HL-60 (cell line): Measurements from ENCODE around the gene ZNF133.

Experiments
- DNase-seq, 2 experiments: peaks; one replicate each; pipeline ENCODE4 v3.0.0-alpha.2; 2010 to 2020; ENCODE audit warnings: low read depth in 1 of 2, low spot score in 1 of 2
- H3K27ac ChIP-seq: fragments of 250-450 bp; sonication (Bioruptor Pico); replicated peaks from 2 replicates; pipeline ENCODE4 v1.5.1; 2020; ENCODE audit warnings: mild to moderate bottlenecking, moderate library complexity
- H3K27me3 ChIP-seq: fragments of 250-450 bp; sonication (Bioruptor Pico); 2 replicates; pipeline ENCODE4 v1.5.1; 2021; ENCODE audit warnings: mild to moderate bottlenecking, moderate library complexity; ENCODE audit not compliant: insufficient read depth, poor library complexity, severe bottlenecking
- H3K4me3 ChIP-seq: replicated peaks from 2 replicates; pipeline ENCODE4 v1.5.1; 2011; ENCODE audit warnings: mild to moderate bottlenecking, control low read depth, low read length; ENCODE audit not compliant: insufficient read depth
- CTCF ChIP-seq: IDR thresholded peaks from one replicate; pipeline ENCODE4 v1.5.1; 2011; ENCODE audit warnings: low read length, control low read depth, inconsistent platforms; ENCODE audit not compliant: insufficient read depth
- GABPA ChIP-seq: IDR thresholded peaks from 2 replicates; pipeline ENCODE4 v1.6.1; 2012; ENCODE audit warnings: low read depth
- POLR2AphosphoS5 ChIP-seq: IDR thresholded peaks from 2 replicates; pipeline ENCODE4 v1.6.1; 2012; ENCODE audit warnings: low read depth
- REST ChIP-seq: IDR thresholded peaks from 2 replicates; pipeline ENCODE4 v1.6.1; 2012; ENCODE audit warnings: low read depth; ENCODE audit not compliant: insufficient replicate concordance
- SPI1 ChIP-seq: IDR thresholded peaks from 2 replicates; pipeline ENCODE4 v1.6.1; 2012; ENCODE audit warnings: low read depth, mild to moderate bottlenecking, borderline replicate concordance

Gene ZNF133

GRCh38 chr20:18362916-18363315 is 74.6 kb downstream of the ZNF133 start:
- Histone ChIP-seq H3K4me3 (no peak overlapping the region), H3K27ac (no peak overlapping the region), H3K27me3 (no peaks in the 10 kb centered on the region)
- no peak for DNase-seq
- no peak for TF ChIP-seq GABPA
- TF ChIP-seq REST, result no peak
- TF ChIP-seq SPI1, result no peak
- TF ChIP-seq CTCF, result no peak
- no peak for TF ChIP-seq POLR2AphosphoS5

- no peak for DNase-seq
- TF ChIP-seq GABPA (no peak), CTCF (no peak), POLR2AphosphoS5 (no peak), REST (no peak), SPI1 (no peak)
Observed at GRCh38 chr20:18363708-18364107, 75.4 kb downstream of the ZNF133 start.

GRCh38 chr20:18364768-18365167 is 76.4 kb downstream of the ZNF133 start:
- H3K27me3 ChIP-seq, result no peaks in the 10 kb centered on the region
- TF ChIP-seq REST, result no peak
- no peak for TF ChIP-seq SPI1
- TF ChIP-seq POLR2AphosphoS5, result no peak
- H3K4me3 ChIP-seq, result no peak overlapping the region
- H3K27ac ChIP-seq, result no peak overlapping the region
- DNase-seq, result no peak

More at GRCh38 chr20:18363708-18364107, 75.4 kb downstream of the ZNF133 start:
- Histone ChIP-seq H3K4me3 (no peak overlapping the region), H3K27me3 (no peaks in the 10 kb centered on the region), H3K27ac (no peak overlapping the region)
